Fibroblast of villous mesenchyme (primary cell): Measurements from ENCODE around the gene ACOX3. TPM values are rescaled to one million over a fixed set of nuclear protein-coding genes. Genes with fewer than 3 reads are reported as not detected.

Experiments
- DNase-seq: peaks from one replicate; pipeline ENCODE4 v3.0.0-alpha.2; 2010; ENCODE audit warnings: low read depth
- H3K4me3 ChIP-seq: 2 replicates; pipeline ENCODE4 v1.5.1; 2011; ENCODE audit warnings: low read depth, mild to moderate bottlenecking, low read length
- total RNA-seq: library from RNA; depleted of rRNA; stranded (reverse); fragments of >200 nt; gene quantifications from 2 replicates; pipeline ENCODE4 v1.2.3, GENCODE V29; 2012
- TF ChIP-seq, protein P1 (sequence below): IDR thresholded peaks from 2 replicates; pipeline ENCODE4 v1.5.1; 2012; ENCODE audit warnings: low read depth, mild to moderate bottlenecking, low read length; ENCODE audit not compliant: insufficient read depth

The ACOX3 gene
- total RNA-seq, 1 donor = 26.8 TPM

DNA sequence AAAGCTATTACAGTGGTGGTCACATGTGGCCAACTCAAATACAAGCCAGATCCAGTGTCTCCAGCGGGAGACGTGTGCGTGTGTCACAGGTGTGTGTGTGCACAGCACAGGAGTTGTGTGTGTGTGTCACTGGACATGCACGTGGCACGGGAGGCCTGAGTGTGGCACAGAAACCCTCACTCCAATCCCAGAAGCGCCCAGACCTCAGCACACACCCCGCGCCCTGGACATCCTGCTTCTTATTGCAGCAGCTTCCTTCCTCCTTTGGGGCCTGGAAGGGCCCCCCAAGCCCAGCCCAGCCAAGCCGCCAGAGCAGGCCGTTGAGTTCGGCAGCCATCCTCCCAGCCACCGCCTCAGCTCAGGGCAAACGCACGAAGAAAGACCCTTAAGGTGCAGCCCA, 37.9 kb downstream of the ACOX3 start:
- no peak for DNase-seq
- H3K4me3 ChIP-seq = no peak overlapping the region
- TF ChIP-seq, protein P1, sequence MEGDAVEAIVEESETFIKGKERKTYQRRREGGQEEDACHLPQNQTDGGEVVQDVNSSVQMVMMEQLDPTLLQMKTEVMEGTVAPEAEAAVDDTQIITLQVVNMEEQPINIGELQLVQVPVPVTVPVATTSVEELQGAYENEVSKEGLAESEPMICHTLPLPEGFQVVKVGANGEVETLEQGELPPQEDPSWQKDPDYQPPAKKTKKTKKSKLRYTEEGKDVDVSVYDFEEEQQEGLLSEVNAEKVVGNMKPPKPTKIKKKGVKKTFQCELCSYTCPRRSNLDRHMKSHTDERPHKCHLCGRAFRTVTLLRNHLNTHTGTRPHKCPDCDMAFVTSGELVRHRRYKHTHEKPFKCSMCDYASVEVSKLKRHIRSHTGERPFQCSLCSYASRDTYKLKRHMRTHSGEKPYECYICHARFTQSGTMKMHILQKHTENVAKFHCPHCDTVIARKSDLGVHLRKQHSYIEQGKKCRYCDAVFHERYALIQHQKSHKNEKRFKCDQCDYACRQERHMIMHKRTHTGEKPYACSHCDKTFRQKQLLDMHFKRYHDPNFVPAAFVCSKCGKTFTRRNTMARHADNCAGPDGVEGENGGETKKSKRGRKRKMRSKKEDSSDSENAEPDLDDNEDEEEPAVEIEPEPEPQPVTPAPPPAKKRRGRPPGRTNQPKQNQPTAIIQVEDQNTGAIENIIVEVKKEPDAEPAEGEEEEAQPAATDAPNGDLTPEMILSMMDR = no peak

DNA sequence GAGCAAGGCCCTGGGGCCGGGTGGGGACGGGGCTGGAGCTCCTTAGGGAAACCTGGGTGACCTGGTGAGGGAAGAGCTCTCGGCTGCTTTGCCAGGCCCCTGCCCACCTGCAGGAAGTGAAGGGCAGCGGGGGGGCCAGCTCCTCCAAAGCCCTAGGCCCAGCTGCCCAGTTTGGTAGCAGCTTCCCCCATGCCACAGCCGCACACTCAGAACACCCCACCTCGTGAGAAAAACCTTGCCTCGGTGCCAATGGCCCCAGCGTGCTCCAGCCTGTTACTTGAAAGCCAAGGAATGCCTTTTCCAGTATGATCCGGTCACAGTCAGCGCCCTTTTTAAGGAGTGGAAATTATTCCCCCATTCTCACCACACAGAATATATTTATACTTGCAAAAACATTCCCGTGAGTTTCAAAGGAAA, 38.3 kb downstream of the ACOX3 start:
- H3K4me3 ChIP-seq = no peak overlapping the region
- TF ChIP-seq, protein P1 = no peak
- no peak for DNase-seq

DNA sequence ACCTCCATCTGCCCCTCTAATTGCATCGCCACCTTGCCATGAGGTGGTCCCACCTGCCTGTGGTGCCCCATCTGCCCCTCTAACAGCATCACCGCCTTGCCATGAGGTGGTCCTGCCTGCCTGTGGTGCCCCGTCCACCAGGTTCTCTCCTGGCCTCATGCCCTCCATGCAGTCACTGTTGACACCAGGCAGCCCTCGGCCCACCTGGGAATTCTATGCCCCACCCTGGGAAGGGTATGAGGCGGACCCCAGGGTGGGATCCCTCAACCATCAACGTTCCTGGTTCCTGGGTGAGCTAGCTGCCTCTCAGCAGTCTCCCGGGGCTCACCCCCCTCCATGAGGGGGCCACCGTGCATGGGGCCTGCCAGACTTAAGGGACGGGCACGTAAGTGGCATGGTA, 38.9 kb downstream of the ACOX3 start:
- DNase-seq = no peak
- TF ChIP-seq, protein P1 = no peak
- no peak overlapping the region for H3K4me3 ChIP-seq

DNA sequence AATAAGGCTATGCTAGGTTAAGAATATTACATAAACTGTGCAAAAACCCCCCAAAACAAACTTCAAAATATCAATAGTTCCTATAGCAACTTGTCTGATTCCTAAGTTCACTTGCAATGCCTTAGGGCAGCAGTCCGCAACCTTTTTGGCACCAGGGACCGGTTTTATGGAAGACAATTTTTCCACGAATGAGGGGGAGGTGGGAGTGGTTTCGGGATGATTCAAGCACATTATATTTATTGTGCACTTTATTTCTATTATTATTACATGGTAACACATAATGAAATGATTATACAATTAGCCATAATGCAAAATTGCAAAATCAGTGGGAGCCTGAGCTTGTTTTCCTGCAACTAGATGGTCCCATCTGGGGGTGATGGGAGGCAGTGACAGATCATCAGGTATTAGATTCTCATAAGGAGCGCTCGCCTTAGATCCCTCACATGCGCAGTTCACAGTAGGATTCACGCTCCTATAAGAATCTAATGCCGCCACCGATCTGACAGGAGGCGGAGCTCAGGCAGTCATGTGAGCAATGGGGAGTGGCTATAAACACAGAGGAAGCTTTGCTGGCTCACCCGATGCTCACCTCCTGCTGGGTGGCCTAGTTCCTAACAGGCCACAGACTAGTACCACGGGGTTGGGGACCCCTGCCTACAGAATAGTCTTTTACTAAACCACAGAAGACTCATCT, 39.7 kb downstream of the ACOX3 start:
- TF ChIP-seq, protein P1 = no peak
- no peak for DNase-seq

DNA sequence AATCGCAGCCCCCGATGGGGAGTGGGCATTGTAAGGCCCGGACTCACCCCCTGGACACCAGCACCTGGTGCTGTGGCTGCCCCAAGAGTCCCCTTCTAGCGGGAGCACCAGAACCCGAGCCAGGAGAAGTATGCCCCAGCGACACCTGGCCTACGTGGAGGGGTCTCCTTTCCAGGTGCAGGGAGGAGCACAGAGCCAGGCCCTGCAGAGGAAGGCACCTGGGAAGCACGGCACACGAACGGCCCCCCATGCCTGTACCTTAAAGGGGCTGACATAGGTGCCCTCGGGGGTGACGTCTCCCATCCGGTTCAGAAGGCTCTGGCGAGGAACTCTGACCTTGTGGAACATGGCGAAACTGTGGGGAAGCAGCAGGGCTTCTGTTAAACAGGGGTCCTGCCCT, 41.2 kb downstream of the ACOX3 start:
- TF ChIP-seq, protein P1 = no peak
- H3K4me3 ChIP-seq = no peak overlapping the region
- no peak for DNase-seq

More for the DNA sequence above, 39.7 kb downstream of the ACOX3 start:
- no peak overlapping the region for H3K4me3 ChIP-seq

DNA sequence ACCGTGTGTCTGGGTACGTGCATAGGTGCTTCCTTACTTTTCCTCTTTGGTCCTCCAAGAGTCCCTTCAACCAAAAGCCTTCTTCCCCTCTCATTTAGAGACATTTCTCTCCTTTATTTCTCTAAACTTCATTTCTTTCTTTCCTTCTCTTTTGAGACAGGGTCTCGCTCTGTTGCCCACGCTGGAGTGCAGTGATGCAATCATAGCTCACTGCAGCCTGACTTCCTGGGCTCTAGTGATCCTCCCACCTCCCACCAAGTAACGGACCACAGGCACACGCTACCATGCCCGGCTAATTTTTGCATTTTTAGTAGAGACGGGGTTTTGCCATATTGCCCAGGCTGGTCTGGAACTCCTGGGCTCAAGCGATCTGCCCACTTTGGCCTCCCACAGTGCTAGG, 42.2 kb downstream of the ACOX3 start:
- no peak overlapping the region for H3K4me3 ChIP-seq
- TF ChIP-seq, protein P1 = no peak
- no peak for DNase-seq
